DND-41 (cell line): ENCODE data around the gene MTHFS.

Experiments used
- ATAC-seq: fragments of 200-7000 bp; cut with Tn5 transposase; 3 replicates; pipeline ENCODE4 v1.9.1; 2021; ENCODE audit warnings: low read depth; ENCODE audit not compliant: insufficient read depth
- DNase-seq: peaks from one replicate; pipeline ENCODE4 v3.0.0-alpha.2; 2020
- H2AFZ ChIP-seq: 2 replicates; pipeline ENCODE4 v1.6.0; 2012; ENCODE audit warnings: low read depth, low read length
- H3K27ac ChIP-seq: 2 replicates; pipeline ENCODE4 v1.5.1; 2012; ENCODE audit warnings: low read length, inconsistent platforms
- H3K27me3 ChIP-seq: fragments of 200-600 bp; sonication (generic); 2 replicates; pipeline ENCODE4 v1.6.0; 2012; ENCODE audit warnings: low read length, mild to moderate bottlenecking, inconsistent platforms; ENCODE audit not compliant: insufficient read depth, poor library complexity
- H3K36me3 ChIP-seq: 2 replicates; pipeline ENCODE4 v1.5.1; 2012; ENCODE audit warnings: low read length, inconsistent platforms; ENCODE audit not compliant: insufficient read depth
- H3K4me1 ChIP-seq: 2 replicates; pipeline ENCODE4 v1.5.1; 2012; ENCODE audit warnings: mild to moderate bottlenecking, low read length; ENCODE audit not compliant: insufficient read depth
- H3K4me2 ChIP-seq: 2 replicates; pipeline ENCODE4 v1.6.0; 2012; ENCODE audit warnings: mild to moderate bottlenecking, moderate library complexity, low read length, inconsistent platforms; ENCODE audit not compliant: insufficient read depth
- H3K4me3 ChIP-seq, 2 experiments: fragments of 200-600 bp in 1 of 2; shearing (Covaris generic) in 1 of 2; 2 replicates each; pipeline ENCODE4 v1.5.1; 2012 to 2016; ENCODE audit warnings: inconsistent platforms in 2 of 2, low read length in 2 of 2, mild to moderate bottlenecking in 2 of 2, low read depth in 1 of 2, moderate library complexity in 1 of 2
- H3K79me2 ChIP-seq: 2 replicates; pipeline ENCODE4 v1.6.0; 2012; ENCODE audit warnings: low read length, inconsistent platforms; ENCODE audit not compliant: insufficient read depth
- H3K9ac ChIP-seq: 2 replicates; pipeline ENCODE4 v1.6.0; 2012; ENCODE audit warnings: low read depth, mild to moderate bottlenecking, inconsistent platforms, low read length, moderate library complexity
- H3K9me3 ChIP-seq: 2 replicates; pipeline ENCODE4 v1.5.1; 2012; ENCODE audit warnings: low read length, moderate library complexity, mild to moderate bottlenecking, inconsistent platforms; ENCODE audit not compliant: insufficient read depth, severe bottlenecking
- H4K20me1 ChIP-seq: 2 replicates; pipeline ENCODE4 v1.6.0; 2012; ENCODE audit warnings: low read length; ENCODE audit not compliant: insufficient read depth
- CTCF ChIP-seq: IDR thresholded peaks from 2 replicates; pipeline ENCODE4 v1.5.1; 2012; ENCODE audit warnings: borderline replicate concordance, low read length, moderate library complexity, mild to moderate bottlenecking; ENCODE audit not compliant: poor library complexity, severe bottlenecking; ENCODE audit errors: extremely low read depth
- EZH2 ChIP-seq: IDR thresholded peaks from 3 replicates; pipeline ENCODE4 v1.6.1; 2012; ENCODE audit warnings: borderline replicate concordance, low read depth, mild to moderate bottlenecking, moderate library complexity, low read length, inconsistent platforms; ENCODE audit not compliant: severe bottlenecking

MTHFS gene

DNA sequence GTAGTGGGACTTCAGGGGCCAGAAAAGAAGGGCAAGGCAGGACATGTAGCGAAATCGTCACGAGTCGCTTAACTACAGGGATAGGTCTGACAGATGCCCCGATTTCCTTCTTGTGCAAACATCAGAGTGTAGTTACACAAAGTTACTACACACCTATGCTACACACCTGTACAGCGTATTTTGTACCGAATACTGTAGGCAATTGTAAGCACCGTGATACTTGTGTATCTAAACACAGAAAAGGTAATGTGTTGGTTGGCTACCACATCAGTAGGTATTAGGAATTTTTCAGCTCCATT lies 515 bp upstream of the MTHFS start:
- Histone ChIP-seq H3K4me3 (peak overlapping the region; percentile 20 to 59; a peak in 3 of 4 replicates), H2AFZ (peak overlapping the region; percentile 89), H3K4me1 (peaks cover 30% of the 10 kb centered on the region), H3K27me3 (no peaks in the 10 kb centered on the region), H3K79me2 (peaks cover 24% of the 10 kb centered on the region), H3K9me3 (no peaks in the 10 kb centered on the region), H3K4me2 (peak overlapping the region; percentile 79), H3K27ac (peak overlapping the region; percentile 87), H3K36me3 (peaks cover 5% of the 10 kb centered on the region), H4K20me1 (no peaks in the 10 kb centered on the region), H3K9ac (peak overlapping the region; percentile 93)
- ATAC-seq (no peak; the same call in 1 of the 3 replicates), DNase-seq (no peak)
- TF ChIP-seq CTCF (no peak), EZH2 (no peak)

DNA sequence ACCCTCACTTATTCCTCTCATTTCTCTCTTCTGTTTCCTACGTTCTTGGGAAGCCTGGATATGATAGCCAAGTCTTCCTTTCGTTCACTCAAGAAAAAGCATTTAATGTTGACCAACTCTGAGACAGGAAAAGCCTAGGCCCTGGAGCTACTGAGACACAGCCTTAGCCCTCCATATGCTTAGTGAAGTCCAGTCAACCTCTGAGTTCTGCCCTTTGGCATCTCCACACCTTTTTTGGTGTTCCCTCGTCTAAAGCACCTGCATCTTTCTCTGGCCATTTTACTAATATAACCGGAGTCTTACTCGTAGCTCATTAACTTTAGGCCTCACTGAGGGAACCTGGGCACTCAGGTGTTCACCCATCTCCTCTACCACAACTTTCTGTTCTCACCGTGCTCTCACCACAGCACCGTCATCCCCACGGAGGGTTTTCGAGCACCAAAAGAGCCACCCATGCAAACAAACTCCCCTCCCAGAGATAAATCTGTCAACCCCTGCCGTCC lies 632 bp downstream of the MTHFS start:
- H3K4me1 ChIP-seq: peaks cover 30% of the 10 kb centered on the region
- peak overlapping the region; percentile 87 for H3K27ac ChIP-seq
- no peaks in the 10 kb centered on the region for H3K27me3 ChIP-seq
- TF ChIP-seq EZH2 (no peak), CTCF (no peak)
- no peak for DNase-seq
- peaks cover 5% of the 10 kb centered on the region for H3K36me3 ChIP-seq
- ATAC-seq: peak; percentile 34
- peak overlapping the region; percentile 79 for H3K4me2 ChIP-seq
- peak overlapping the region; percentile 20 to 59; a peak in 3 of 4 replicates for H3K4me3 ChIP-seq
- H3K79me2 ChIP-seq: peaks cover 27% of the 10 kb centered on the region
- no peaks in the 10 kb centered on the region for H4K20me1 ChIP-seq
- peak overlapping the region; percentile 89 for H2AFZ ChIP-seq
- H3K9ac ChIP-seq: peak overlapping the region; percentile 93
- no peaks in the 10 kb centered on the region for H3K9me3 ChIP-seq

DNA sequence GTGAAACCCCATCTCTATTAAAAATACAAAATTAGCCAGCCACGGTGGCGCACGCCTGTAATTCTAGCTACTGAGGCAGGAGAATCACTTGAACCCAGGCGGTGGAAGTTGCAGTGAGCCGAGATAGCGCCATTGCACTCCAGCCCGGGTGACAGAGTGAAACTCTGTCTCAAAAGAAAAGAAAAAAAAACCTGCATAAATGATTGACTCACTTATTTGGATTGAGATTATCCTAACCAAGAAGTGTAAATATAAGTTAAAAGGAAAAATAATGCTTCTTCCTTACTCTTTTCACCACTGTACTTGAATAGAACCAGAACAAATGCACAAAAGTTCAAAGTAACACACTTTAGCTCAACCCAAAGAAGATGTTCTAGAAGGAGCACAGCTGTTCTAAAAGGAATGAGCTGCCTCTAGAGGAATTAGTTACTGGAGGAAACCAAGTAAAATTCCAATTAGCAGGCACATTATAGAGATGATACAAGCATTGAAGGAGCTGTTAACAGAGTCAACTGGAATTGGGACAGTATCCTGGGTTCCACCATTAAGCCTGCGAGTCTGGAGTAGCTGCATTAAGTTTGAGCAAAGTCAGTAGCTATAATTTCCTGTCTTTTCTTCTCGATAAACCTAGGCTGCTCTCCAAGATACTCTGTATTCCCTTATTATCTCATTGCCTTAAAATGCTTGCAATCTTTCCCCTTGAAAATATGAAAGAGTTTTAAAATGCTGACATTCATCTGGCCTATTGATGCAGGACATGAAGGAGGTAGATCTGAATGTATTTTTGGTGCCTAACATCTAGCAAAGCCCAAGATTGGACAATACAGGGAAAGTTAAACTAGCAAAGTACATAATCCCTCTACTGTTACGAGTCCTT lies 9.5 kb downstream of the MTHFS start:
- no peaks in the 10 kb centered on the region for H3K27me3 ChIP-seq
- ATAC-seq: no peak
- no peak overlapping the region for H3K9ac ChIP-seq

More for the DNA sequence above, 9.5 kb downstream of the MTHFS start:
- no peak overlapping the region for H2AFZ ChIP-seq
- no peak overlapping the region for H3K4me3 ChIP-seq
- peaks cover 8% of the 10 kb centered on the region; the same call in 1 of the 2 replicates for H3K79me2 ChIP-seq
- no peak for TF ChIP-seq EZH2
- no peak for TF ChIP-seq CTCF
- H4K20me1 ChIP-seq: no peaks in the 10 kb centered on the region
- peaks cover 73% of the 10 kb centered on the region for H3K36me3 ChIP-seq
- H3K27ac ChIP-seq: no peak overlapping the region
- no peaks in the 10 kb centered on the region for H3K9me3 ChIP-seq
- no peaks in the 10 kb centered on the region for H3K4me1 ChIP-seq
- no peak overlapping the region for H3K4me2 ChIP-seq
- DNase-seq: no peak
